RCC 7860 (cell line): ENCODE results near the gene FAM50B.

ENCODE experiments used
- DNase-seq: peaks from one replicate; pipeline ENCODE4 v3.0.0-alpha.2; 2015; ENCODE audit warnings: low spot score
- FAIRE-seq: peaks from 2 replicates; lab custom pipeline; 2012; peaks lifted over from hg19 to GRCh38; lab: Jason Lieb, UNC

Gene FAM50B

GRCh38 chr6:3819161-3820110 lies 29.7 kb upstream of the FAM50B start:
- FAIRE-seq: no peak

GRCh38 chr6:3820563-3820962 lies 28.6 kb upstream of the FAM50B start:
- no peak for DNase-seq
- FAIRE-seq: no peak

More at GRCh38 chr6:3819161-3820110, 29.7 kb upstream of the FAM50B start:
- no peak for DNase-seq

- FAIRE-seq: no peak
Observed at GRCh38 chr6:3822747-3823445, 26.3 kb upstream of the FAM50B start.

GRCh38 chr6:3823671-3824070 lies 25.5 kb upstream of the FAM50B start:
- FAIRE-seq (no peak), DNase-seq (no peak)

More at GRCh38 chr6:3822747-3823445, 26.3 kb upstream of the FAM50B start:
- peak; percentile 34 for DNase-seq

GRCh38 chr6:3825331-3825831 lies 23.8 kb upstream of the FAM50B start:
- FAIRE-seq (no peak), DNase-seq (peak; percentile 48)

- FAIRE-seq (peak; percentile 87), DNase-seq (peak; percentile 95)
Observed at GRCh38 chr6:3825851-3826581, 23.2 kb upstream of the FAM50B start.

GRCh38 chr6:3829285-3829684 lies 19.9 kb upstream of the FAM50B start:
- no peak for DNase-seq
- no peak for FAIRE-seq

GRCh38 chr6:3830806-3831205 lies 18.4 kb upstream of the FAM50B start:
- DNase-seq: no peak
- no peak for FAIRE-seq

- DNase-seq (no peak), FAIRE-seq (no peak)
Observed at GRCh38 chr6:3831761-3832530, 17.2 kb upstream of the FAM50B start.

GRCh38 chr6:3835055-3835731 lies 14.0 kb upstream of the FAM50B start:
- FAIRE-seq: no peak
- DNase-seq: no peak

GRCh38 chr6:3835785-3836184 lies 13.4 kb upstream of the FAM50B start:
- DNase-seq: no peak
- no peak for FAIRE-seq

- FAIRE-seq (no peak), DNase-seq (no peak)
Observed at GRCh38 chr6:3836566-3836965, 12.6 kb upstream of the FAM50B start.

- DNase-seq (no peak), FAIRE-seq (no peak)
Observed at GRCh38 chr6:3837781-3838180, 11.4 kb upstream of the FAM50B start.

- DNase-seq: peak; percentile 11
- no peak for FAIRE-seq
Observed at GRCh38 chr6:3838992-3839867, 9.9 kb upstream of the FAM50B start.

- FAIRE-seq: no peak
- DNase-seq: no peak
Observed at GRCh38 chr6:3841066-3841454, 8.1 kb upstream of the FAM50B start.

GRCh38 chr6:3841711-3842565 lies 7.2 kb upstream of the FAM50B start:
- FAIRE-seq (no peak), DNase-seq (no peak)

- FAIRE-seq: no peak
Observed at GRCh38 chr6:3843379-3844096, 5.6 kb upstream of the FAM50B start.

More at GRCh38 chr6:3843379-3844096, 5.6 kb upstream of the FAM50B start:
- DNase-seq: no peak
